Globus pallidus (tissue), 1 donor: ENCODE results near the gene ZCCHC17.
"Not testable (repeated sequence)": the region's sequence is repeated elsewhere in the genome, so short reads cannot be mapped to it uniquely, and the experiment has no call there.

ENCODE experiments used
- DNase-seq: peaks from one replicate; pipeline ENCODE4 v3.0.0-alpha.2; 2015; ENCODE audit warnings: low spot score

ZCCHC17 gene

GRCh38 chr1:31370565-31370964, 73.7 kb downstream of the ZCCHC17 start:
- no peak for DNase-seq

GRCh38 chr1:31371121-31371959, 74.5 kb downstream of the ZCCHC17 start:
- DNase-seq: no peak

DNA sequence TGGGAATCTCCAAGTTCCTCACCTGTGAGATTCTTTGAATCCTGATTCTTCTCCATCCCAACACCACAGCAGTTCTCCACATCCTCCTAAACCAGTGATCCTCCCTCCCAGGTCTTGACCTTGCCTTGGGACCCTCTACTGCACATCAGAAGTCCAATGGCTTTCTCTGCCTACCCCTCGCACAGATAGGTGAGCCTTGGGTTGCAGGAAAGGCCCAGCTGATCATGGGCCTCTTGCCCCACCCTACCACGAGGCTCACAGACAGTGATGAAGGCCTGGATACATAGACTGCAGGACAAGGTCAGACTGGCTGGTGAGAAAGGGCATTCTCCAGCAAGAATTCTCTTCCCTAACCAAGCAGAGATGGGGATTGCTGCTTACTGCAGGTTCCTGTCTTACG, 75.2 kb downstream of the ZCCHC17 start:
- DNase-seq: no peak

DNA sequence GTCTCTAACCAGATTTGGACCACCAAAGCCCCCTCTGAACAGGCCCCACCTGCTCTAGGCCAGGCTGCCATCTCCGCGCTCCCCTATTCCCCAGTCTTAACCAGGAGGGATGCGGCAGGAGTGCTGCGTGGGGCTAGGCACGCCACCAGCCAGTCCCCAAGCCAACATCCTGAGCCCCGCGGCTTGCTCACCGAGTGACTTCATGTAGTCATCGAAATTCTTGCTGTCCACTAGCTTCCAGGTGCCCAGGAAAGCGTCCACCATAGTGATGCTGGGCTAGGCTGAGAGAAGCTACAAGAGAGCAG, 75.9 kb downstream of the ZCCHC17 start:
- DNase-seq: no peak

DNA sequence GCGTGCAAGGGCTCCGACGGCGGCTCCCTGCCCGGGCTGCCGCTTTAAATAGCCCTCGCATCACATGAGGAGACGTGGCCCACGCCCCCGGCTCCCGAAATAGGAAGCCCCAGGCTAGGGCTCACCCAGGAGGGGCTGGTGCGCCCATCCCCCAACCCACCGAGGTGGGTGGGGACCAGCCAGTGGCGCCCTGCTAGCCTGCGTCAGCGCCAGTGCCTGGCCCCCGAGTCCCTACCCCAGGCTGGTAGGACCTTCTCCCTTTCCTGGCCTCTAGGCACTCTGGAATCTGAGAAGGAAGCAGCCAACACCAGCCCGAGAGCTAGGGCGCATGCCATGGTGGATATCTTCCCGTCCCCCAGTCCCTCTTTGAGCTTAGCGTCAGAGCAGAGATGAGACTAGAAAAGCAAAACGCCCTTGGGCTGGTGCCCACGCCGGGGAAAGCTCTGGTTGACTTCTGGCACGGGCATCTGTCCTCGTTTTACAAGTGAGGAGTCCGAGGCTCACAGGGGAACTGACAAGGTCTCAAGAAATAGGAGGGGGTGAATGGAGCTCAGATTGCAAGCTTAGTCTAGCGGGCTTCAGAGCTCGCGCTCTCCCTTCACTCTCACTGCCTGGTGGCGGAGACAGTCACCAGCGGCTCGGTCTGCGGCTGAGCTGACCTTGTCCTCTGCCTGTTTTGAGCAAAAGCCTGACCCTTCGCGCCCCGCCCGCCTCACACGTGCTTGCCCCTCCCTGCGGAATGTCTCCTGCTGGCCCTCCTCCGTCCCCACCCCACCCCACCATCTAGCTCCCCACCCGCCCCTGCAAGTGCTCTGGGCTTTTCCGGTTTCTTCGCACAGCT, 76.4 kb downstream of the ZCCHC17 start, which contains the start of gene FABP3:
FABP3 (minus strand) TSS at position 21 of the 841 bp plus-strand sequence. CDS start 62 bp downstream, outside the sequence.
- peak; percentile 68 for DNase-seq

DNA sequence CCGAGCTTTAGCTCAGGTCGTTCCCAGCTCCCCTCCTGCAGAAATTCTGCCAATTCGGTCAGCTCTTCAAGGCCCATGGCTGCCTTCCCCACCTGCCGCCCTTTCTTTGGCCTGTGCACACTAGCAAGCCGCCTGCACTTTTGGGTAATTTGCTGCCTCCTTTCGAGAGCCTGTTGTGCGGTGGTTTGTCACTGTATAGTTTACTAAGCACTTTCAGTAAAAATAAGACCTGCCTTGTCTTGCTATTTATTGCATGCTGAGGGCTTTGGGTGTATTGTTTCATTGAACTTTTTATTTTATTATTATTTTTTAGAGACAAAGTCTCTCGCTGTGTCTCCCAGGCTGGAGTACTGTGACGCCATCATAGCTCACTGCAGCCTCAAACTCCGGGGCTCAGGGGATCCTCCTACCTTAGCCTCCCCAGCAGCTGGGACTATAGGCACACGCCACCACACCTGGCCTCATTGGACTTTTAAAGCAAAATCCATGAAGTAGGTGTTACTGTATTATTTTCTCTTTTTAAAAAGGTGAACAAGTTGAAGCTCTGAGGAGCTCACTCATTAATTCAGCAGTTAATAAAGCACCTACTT, 77.2 kb downstream of the ZCCHC17 start:
- DNase-seq: no peak

- no peak for DNase-seq
Observed at GRCh38 chr1:31374511-31375196, 77.8 kb downstream of the ZCCHC17 start.

DNA sequence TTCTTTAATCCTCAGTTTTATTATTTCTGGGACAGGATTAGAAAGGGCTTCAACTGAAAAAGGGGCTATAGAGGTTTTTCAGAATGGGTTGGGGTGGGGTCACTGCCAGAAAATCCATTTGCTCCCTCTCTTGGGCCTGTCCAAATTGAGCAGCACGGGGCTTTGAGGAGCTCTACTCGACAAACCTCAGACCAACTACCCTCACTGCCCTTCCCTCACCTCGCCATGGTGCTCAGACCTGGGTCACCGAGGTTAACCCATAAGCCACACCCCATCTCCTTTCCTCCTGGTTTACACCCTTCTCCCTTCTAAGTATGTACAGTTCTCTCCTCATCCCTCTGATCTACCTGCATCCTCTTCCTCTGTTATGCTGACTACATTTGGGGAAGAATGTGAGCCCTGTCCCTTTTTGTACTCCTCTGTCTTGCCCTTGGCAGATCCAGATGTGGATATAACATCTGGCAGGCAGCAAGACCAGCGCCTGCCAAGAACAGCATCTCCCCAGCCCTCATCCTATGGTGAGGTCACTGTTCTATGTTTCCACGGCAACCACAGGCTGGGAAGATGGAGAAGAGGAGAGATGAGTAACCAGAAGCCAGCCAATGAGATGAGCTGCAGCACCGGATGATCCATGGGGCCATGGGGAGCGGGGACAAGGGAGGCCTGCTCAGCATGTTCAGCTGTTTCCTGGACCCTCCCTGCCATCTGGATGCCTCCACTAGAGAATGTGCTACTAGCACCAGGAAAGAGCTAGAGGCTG, 79.7 kb downstream of the ZCCHC17 start:
- peak; percentile 93 for DNase-seq

GRCh38 chr1:31377364-31377863, 80.6 kb downstream of the ZCCHC17 start:
- DNase-seq: no peak

- no peak for DNase-seq
Observed at GRCh38 chr1:31378001-31378400, 81.2 kb downstream of the ZCCHC17 start.

GRCh38 chr1:31380181-31380580, 83.3 kb downstream of the ZCCHC17 start:
- DNase-seq: peak; percentile 66

DNA sequence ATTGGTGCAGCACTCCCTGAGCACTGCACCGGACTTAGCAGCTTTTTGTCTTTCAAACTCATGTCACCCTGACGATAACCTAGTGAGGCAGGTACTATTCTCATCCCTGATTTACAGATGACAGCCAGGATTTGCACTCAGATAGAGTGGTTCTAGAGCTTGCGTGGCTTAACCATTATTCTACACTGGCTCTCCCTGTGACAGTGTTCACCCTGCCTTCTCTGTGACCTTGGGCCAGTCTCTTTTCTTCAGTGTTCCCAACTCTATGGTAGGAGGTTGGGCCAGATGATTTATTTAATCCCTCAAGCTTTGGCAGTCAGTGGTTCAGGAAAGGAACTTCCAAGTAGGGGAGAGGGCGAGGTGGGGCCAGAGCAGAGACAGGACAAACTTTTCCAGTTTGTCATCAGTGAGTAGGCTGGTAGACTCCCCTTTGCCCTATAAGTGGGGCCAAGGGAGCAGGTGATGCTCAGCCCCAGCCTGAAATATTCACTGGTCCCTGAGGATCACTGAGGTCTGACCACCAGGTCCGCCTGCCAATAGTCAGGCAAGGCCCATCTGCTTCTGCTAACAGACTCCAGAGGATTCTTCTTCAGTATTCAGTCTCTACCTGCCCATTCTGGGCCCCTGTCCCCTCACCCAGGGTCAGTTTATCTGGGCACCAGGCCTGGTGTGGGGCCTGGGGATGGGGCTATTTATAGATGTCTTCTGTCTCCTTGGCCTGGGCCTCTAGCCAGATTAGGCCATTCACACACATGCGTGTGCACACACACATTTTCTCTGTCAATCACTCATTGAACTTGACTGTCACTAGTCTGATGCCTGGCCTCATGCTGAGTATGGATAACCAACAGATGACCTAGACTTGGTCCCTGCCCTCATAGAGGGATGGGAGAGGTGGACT, 84.8 kb downstream of the ZCCHC17 start:
- DNase-seq: peak; percentile 46

- DNase-seq: no peak
Observed at GRCh38 chr1:31382379-31382989, 85.7 kb downstream of the ZCCHC17 start.

GRCh38 chr1:31383967-31384366, 87.1 kb downstream of the ZCCHC17 start:
- no peak for DNase-seq

- not testable (repeated sequence) for DNase-seq
Observed at GRCh38 chr1:31386576-31387243, 89.9 kb downstream of the ZCCHC17 start.

DNA sequence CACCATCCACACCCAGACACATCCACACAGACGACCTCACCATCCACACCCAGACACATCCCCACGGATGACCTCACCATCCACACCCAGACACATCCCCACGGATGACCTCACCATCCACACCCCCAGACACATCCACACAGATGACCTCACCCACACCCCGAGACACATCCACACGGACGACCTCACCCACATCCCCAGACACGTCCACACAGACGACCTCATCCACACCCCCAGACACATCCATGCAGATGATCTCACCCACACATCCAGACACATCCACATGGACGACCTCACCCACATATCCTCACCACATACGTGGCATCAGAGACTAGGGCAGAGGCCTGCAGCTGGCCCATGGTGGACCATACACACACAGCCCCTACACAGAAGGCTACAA, 90.8 kb downstream of the ZCCHC17 start:
- DNase-seq: no peak

- no peak for DNase-seq
Observed at GRCh38 chr1:31389616-31390015, 92.8 kb downstream of the ZCCHC17 start.

DNA sequence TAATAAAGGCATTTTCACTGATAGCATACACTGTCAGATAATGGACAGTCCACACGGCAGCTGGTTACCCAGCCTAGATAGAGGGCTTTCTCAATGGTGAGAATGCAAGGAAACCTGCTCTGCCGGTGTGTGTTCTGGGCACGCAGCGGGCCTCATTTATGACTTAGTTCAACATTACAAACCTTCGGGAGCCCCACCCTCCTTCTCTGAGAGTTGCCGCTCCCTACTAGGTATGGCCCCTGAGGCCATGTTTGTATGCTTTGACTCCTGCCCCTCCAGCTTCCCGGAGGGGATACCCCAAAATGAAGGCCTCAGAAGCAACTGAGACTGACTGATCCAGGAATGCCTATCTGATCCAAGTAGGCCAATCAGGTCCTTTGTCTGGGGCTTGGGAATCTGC, 93.2 kb downstream of the ZCCHC17 start:
- DNase-seq: no peak

DNA sequence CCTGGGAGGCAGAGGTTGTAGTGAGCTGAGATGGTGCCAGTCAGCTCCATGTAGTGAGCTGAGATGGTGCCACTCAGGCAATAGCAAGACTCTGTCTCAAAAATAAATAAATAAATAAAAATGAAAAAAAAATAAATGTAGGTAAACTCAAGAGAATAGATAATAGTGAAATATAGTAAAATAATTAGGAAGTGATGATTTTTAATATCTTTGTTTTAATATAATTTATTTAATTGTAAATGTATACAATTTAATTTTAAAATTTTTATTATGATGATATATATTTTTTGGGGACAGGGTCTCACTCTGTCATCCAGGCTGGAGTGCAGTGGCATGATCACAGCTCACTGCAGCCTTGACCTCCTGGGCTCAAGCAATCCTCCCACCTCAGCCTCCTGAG, 96.6 kb downstream of the ZCCHC17 start:
- DNase-seq: no peak
